SK-N-MC (cell line): ENCODE results near the gene PROB1.
A peak's percentile ranks its signal among the peaks of the same experiment; 100 is the strongest.
"Not testable (repeated sequence)": the region's sequence is repeated elsewhere in the genome, so short reads cannot be mapped to it uniquely, and the experiment has no call there.

Experiments
- DNase-seq: peaks from one replicate; pipeline ENCODE4 v3.0.0-alpha.2; 2011; ENCODE audit warnings: low read depth, low spot score
- H3K27ac ChIP-seq: fragments of 200-600 bp; sonication (generic); 2 replicates; pipeline ENCODE4 v1.5.1; 2016; ENCODE audit warnings: mixed run types
- H3K36me3 ChIP-seq: fragments of 200-600 bp; sonication (generic); 2 replicates; pipeline ENCODE4 v1.6.1; 2017; ENCODE audit warnings: antibody characterized with exemption, low read length, mixed read lengths; ENCODE audit not compliant: insufficient read depth
- H3K4me3 ChIP-seq: fragments of 200-600 bp; sonication (generic); 2 replicates; pipeline ENCODE4 v1.5.1; 2016
- H3K9ac ChIP-seq: fragments of 200-600 bp; sonication (generic); 2 replicates; pipeline ENCODE4 v1.8.0; 2017; ENCODE audit warnings: mixed run types, mixed read lengths; ENCODE audit not compliant: insufficient read length
- H3K9me3 ChIP-seq: fragments of 200-600 bp; sonication (generic); 2 replicates; pipeline ENCODE4 v1.6.1; 2017; ENCODE audit warnings: low read depth, mild to moderate bottlenecking, antibody characterized with exemption, low read length, moderate library complexity, mixed read lengths
- EZH2 ChIP-seq: fragments of 200-600 bp; sonication (generic); IDR thresholded peaks from one replicate; pipeline ENCODE4 v1.6.1; 2017; ENCODE audit warnings: antibody characterized with exemption
- FOXP2 ChIP-seq: optimal IDR thresholded peaks from 2 replicates; pipeline ENCODE3; 2011; ENCODE audit warnings: mild to moderate bottlenecking, moderate library complexity; ENCODE audit not compliant: insufficient read depth; ENCODE audit errors: extremely low read length, control extremely low read depth
- POLR2AphosphoS5 ChIP-seq: IDR thresholded peaks from 2 replicates; pipeline ENCODE4 v1.6.1; 2012; ENCODE audit warnings: mild to moderate bottlenecking, low read depth, low read length, borderline replicate concordance

Gene PROB1

GRCh38 chr5:139394654-139395566 is at the start of gene PROB1:
PROB1 (minus strand) TSS chr5:139395104; CDS start chr5:139395081, 23 bp downstream.
- Histone ChIP-seq H3K9me3 (no peaks in the 10 kb centered on the region), H3K36me3 (no peaks in the 10 kb centered on the region), H3K4me3 (no peak within 1 kb of the TSS), H3K9ac (no peak within 1 kb of the TSS), H3K27ac (no peak within 1 kb of the TSS)
- no peak for DNase-seq
- TF ChIP-seq POLR2AphosphoS5 (no peak), FOXP2 (no peak), EZH2 (no peak)

- H3K9ac ChIP-seq: no peak overlapping the region
- no peak overlapping the region for H3K4me3 ChIP-seq
- no peaks in the 10 kb centered on the region for H3K9me3 ChIP-seq
- H3K36me3 ChIP-seq: no peaks in the 10 kb centered on the region
- no peak for DNase-seq
- H3K27ac ChIP-seq: no peak overlapping the region
- TF ChIP-seq FOXP2 (no peak), EZH2 (no peak), POLR2AphosphoS5 (no peak)
These were observed 49.0 kb upstream of the PROB1 start for GRCh38 chr5:139443831-139444453.

GRCh38 chr5:139440416-139440815 is 45.5 kb upstream of the PROB1 start:
- not testable (repeated sequence) for H3K4me3 ChIP-seq, H3K36me3 ChIP-seq, H3K27ac ChIP-seq, H3K9ac ChIP-seq, H3K9me3 ChIP-seq, DNase-seq

- Histone ChIP-seq H3K4me3 (peak within 1 kb of the TSS; percentile 100), H3K9ac (peak within 1 kb of the TSS; percentile 93), H3K36me3 (no peaks in the 10 kb centered on the region), H3K9me3 (no peaks in the 10 kb centered on the region), H3K27ac (peak within 1 kb of the TSS; percentile 65; the same call in 1 of the 2 replicates)
- DNase-seq: no peak
- no peak for TF ChIP-seq EZH2
- peak; percentile 50; the same call in 1 of the 2 replicates for TF ChIP-seq POLR2AphosphoS5
- TF ChIP-seq FOXP2: no peak
These were observed 44.4 kb upstream of the PROB1 start, which contains the start of gene DNAJC18 for GRCh38 chr5:139439013-139439903. DNAJC18 (minus strand) TSS chr5:139439525; CDS start chr5:139439445, 80 bp downstream.

- DNase-seq: no peak
- TF ChIP-seq EZH2: no peak
- TF ChIP-seq POLR2AphosphoS5: no peak
- TF ChIP-seq FOXP2: no peak
- Histone ChIP-seq H3K4me3 (peak overlapping the region; percentile 100), H3K27ac (no peak overlapping the region), H3K9ac (no peak overlapping the region), H3K36me3 (no peaks in the 10 kb centered on the region), H3K9me3 (no peaks in the 10 kb centered on the region)
These were observed 43.8 kb upstream of the PROB1 start for GRCh38 chr5:139438707-139439012.

- no peaks in the 10 kb centered on the region for H3K9me3 ChIP-seq
- H3K36me3 ChIP-seq: no peaks in the 10 kb centered on the region
- no peak overlapping the region for H3K9ac ChIP-seq
- H3K4me3 ChIP-seq: no peak overlapping the region
- TF ChIP-seq POLR2AphosphoS5 (no peak), EZH2 (no peak), FOXP2 (no peak)
- no peak overlapping the region for H3K27ac ChIP-seq
- no peak for DNase-seq
These were observed 40.8 kb upstream of the PROB1 start for GRCh38 chr5:139435676-139436075.

- TF ChIP-seq POLR2AphosphoS5 (no peak), FOXP2 (no peak)
- Histone ChIP-seq H3K36me3 (no peaks in the 10 kb centered on the region), H3K9me3 (no peaks in the 10 kb centered on the region), H3K4me3 (no peak overlapping the region), H3K9ac (no peak overlapping the region), H3K27ac (no peak overlapping the region)
- no peak for DNase-seq
These were observed 36.8 kb upstream of the PROB1 start for GRCh38 chr5:139431706-139432105.

- no peak for DNase-seq
- no peak overlapping the region for H3K27ac ChIP-seq
- no peak overlapping the region for H3K4me3 ChIP-seq
- no peaks in the 10 kb centered on the region for H3K9me3 ChIP-seq
- no peaks in the 10 kb centered on the region for H3K36me3 ChIP-seq
- H3K9ac ChIP-seq: no peak overlapping the region
- TF ChIP-seq EZH2: no peak
- TF ChIP-seq POLR2AphosphoS5: no peak
- no peak for TF ChIP-seq FOXP2
These were observed 35.1 kb upstream of the PROB1 start for GRCh38 chr5:139430015-139430414.
